Hepatocyte (in vitro differentiated cells): Measurements from ENCODE around the gene PPFIA4. TPM values are rescaled to one million over a fixed set of nuclear protein-coding genes. Genes with fewer than 3 reads are reported as not detected.

ENCODE experiments used
- DNase-seq: peaks from one replicate; pipeline ENCODE4 v3.0.0-alpha.2; 2016; ENCODE audit warnings: low spot score
- H2AFZ ChIP-seq: fragments of 200-600 bp; sonication (generic); 2 replicates; pipeline ENCODE4 v1.6.0; 2016; ENCODE audit warnings: antibody characterized with exemption, mild to moderate bottlenecking
- H3K27ac ChIP-seq: fragments of 200-600 bp; sonication (generic); 2 replicates; pipeline ENCODE4 v1.5.1; 2016; ENCODE audit warnings: mild to moderate bottlenecking
- H3K27me3 ChIP-seq: fragments of 200-600 bp; sonication (generic); 2 replicates; pipeline ENCODE4 v1.6.1; 2016
- H3K36me3 ChIP-seq: fragments of 200-600 bp; sonication (generic); replicated peaks from 2 replicates; pipeline ENCODE4 v1.5.1; 2016; ENCODE audit warnings: low read depth; ENCODE audit not compliant: insufficient read depth
- H3K4me1 ChIP-seq: fragments of 200-600 bp; sonication (generic); 2 replicates; pipeline ENCODE4 v1.5.1; 2016; ENCODE audit warnings: mild to moderate bottlenecking, moderate library complexity; ENCODE audit not compliant: insufficient read depth
- H3K4me2 ChIP-seq: fragments of 200-600 bp; sonication (generic); 2 replicates; pipeline ENCODE4 v1.6.0; 2016
- H3K4me3 ChIP-seq: fragments of 200-600 bp; sonication (generic); 2 replicates; pipeline ENCODE4 v1.5.1; 2016; ENCODE audit warnings: mild to moderate bottlenecking
- H3K79me2 ChIP-seq: fragments of 200-600 bp; sonication (generic); 2 replicates; pipeline ENCODE4 v1.6.0; 2017; ENCODE audit warnings: mild to moderate bottlenecking
- H3K9me2 ChIP-seq: fragments of 200-600 bp; sonication (generic); replicated peaks from 2 replicates; pipeline ENCODE4 v1.6.0; 2017; ENCODE audit warnings: mild to moderate bottlenecking; ENCODE audit not compliant: insufficient read depth
- H3K9me3 ChIP-seq: fragments of 200-600 bp; sonication (generic); 2 replicates; pipeline ENCODE4 v1.5.1; 2016; ENCODE audit warnings: low read depth, mild to moderate bottlenecking
- H4K20me1 ChIP-seq: fragments of 200-600 bp; sonication (generic); 2 replicates; pipeline ENCODE4 v1.6.0; 2016; ENCODE audit warnings: mild to moderate bottlenecking; ENCODE audit not compliant: insufficient read depth, poor library complexity, severe bottlenecking
- EZH2 ChIP-seq: fragments of 200-600 bp; sonication (generic); IDR thresholded peaks from 2 replicates; pipeline ENCODE4 v1.6.1; 2016; ENCODE audit warnings: antibody characterized with exemption, mild to moderate bottlenecking, borderline replicate concordance
- EZH2phosphoT487 ChIP-seq: fragments of 200-600 bp; sonication (generic); IDR thresholded peaks from one replicate; pipeline ENCODE4 v1.6.1; 2018; ENCODE audit warnings: antibody characterized with exemption, mild to moderate bottlenecking, low read depth, moderate library complexity; ENCODE audit not compliant: unreplicated experiment, severe bottlenecking
- WGBS: methylation state at CpG from one replicate; pipeline ENCODE4 v1.1.6; 2016; ENCODE audit warnings: low lambda C conversion rate; ENCODE audit errors: missing lambda C conversion rate; 5-methylcytosine and 5-hydroxymethylcytosine counted together
- polyA plus RNA-seq: library from polyadenylated mRNA; unstranded; fragments of >200 nt; fragmentation: Nextera tagmentation; extraction: Ambion mirVana; gene quantifications from 2 replicates; pipeline ENCODE4 v1.2.1, GENCODE V29; 2016
- total RNA-seq: library from RNA; depleted of rRNA; stranded (reverse); fragments of >200 nt; gene quantifications from 2 replicates; pipeline ENCODE4 v1.2.3, GENCODE V29; 2014
- TF ChIP-seq, protein P1 (sequence below): fragments of 200-600 bp; sonication (generic); IDR thresholded peaks from 2 replicates; pipeline ENCODE4 v1.5.1; 2016; ENCODE audit warnings: antibody characterized with exemption, mild to moderate bottlenecking; ENCODE audit not compliant: poor library complexity

The PPFIA4 gene
- 1.1 and 1.4 TPM in 2 replicates for total RNA-seq
- polyA plus RNA-seq, result 1.7 and 5.2 TPM in 2 replicates

DNA sequence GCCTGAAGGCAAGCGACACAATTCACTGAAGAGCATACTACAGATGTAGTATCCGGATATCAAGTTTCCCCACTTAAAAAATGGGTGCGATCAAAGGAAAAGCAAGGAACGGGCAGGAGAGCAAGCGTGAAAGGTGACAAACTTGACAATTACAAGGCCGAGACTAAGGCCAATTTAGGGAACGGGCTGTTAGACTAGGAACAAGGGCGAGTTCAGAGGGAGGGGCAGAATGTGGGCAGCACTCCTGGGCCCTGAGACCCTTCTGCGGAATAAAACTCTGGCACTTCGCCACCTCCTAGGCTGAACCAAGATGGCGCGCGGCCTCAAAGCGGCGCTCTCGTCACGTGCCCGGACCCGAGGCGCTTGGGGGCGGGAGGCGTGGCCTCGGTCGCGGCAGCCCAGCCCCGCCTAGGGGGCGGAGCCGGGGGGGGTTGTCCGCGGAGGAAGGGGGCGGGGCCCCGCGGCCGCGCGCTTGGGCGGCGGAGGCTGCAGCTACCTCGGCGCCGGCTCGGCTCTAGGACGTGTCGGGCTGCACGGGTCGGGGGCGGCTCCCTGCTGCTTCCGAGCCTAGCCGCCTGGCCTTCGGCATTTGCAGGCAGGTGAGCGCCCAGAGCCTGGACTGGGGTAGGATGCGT, at the start of gene PPFIA4:
PPFIA4 (plus strand) TSS at position 461 of the 635 bp plus-strand sequence. CDS start 12,518 bp downstream, outside the sequence.
- Histone ChIP-seq H2AFZ (peak within 1 kb of the TSS; percentile 96), H3K27ac (peak within 1 kb of the TSS; percentile 47)
- 24% methylated on average over 25 of the region's 52 CpGs for WGBS

DNA sequence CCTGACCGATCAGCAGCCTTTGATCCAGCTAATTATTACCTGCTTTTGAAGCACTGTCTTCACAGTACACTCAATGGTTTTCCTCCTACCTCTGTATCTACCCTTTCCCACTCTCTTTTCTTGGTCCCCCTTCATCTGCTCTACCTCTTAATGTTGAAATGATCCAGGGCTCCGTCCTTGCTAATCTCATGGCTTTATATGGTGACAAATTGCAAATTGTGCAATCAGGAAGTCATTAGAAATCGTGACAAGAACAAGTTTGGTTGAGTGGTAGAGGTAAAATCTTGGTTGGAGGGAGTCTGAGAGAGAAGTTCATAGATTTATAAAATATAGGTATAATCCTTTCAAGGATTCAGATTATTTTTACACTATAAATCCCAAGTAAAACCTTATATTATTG, 49.7 kb upstream of the PPFIA4 start:
- Histone ChIP-seq H2AFZ (no peak overlapping the region), H3K9me3 (no peaks in the 10 kb centered on the region), H4K20me1 (no peaks in the 10 kb centered on the region), H3K27me3 (peaks cover 27% of the 10 kb centered on the region), H3K4me1 (no peaks in the 10 kb centered on the region), H3K27ac (no peak overlapping the region), H3K4me2 (no peak overlapping the region), H3K4me3 (no peak overlapping the region), H3K36me3 (no peaks in the 10 kb centered on the region), H3K9me2 (no peaks in the 10 kb centered on the region), H3K79me2 (no peaks in the 10 kb centered on the region)
- WGBS, result 51% methylated on average over 3 of the region's 3 CpGs
- TF ChIP-seq EZH2phosphoT487, result no peak
- no peak for TF ChIP-seq EZH2
- TF ChIP-seq, protein P1, sequence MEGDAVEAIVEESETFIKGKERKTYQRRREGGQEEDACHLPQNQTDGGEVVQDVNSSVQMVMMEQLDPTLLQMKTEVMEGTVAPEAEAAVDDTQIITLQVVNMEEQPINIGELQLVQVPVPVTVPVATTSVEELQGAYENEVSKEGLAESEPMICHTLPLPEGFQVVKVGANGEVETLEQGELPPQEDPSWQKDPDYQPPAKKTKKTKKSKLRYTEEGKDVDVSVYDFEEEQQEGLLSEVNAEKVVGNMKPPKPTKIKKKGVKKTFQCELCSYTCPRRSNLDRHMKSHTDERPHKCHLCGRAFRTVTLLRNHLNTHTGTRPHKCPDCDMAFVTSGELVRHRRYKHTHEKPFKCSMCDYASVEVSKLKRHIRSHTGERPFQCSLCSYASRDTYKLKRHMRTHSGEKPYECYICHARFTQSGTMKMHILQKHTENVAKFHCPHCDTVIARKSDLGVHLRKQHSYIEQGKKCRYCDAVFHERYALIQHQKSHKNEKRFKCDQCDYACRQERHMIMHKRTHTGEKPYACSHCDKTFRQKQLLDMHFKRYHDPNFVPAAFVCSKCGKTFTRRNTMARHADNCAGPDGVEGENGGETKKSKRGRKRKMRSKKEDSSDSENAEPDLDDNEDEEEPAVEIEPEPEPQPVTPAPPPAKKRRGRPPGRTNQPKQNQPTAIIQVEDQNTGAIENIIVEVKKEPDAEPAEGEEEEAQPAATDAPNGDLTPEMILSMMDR, result no peak
- no peak for DNase-seq

More for the DNA sequence above, at the start of gene PPFIA4:
- DNase-seq, result peak; percentile 97
- Histone ChIP-seq H3K4me2 (peak within 1 kb of the TSS; percentile 98), H4K20me1 (no peaks in the 10 kb centered on the region), H3K4me1 (peaks cover 10% of the 10 kb centered on the region), H3K79me2 (no peaks in the 10 kb centered on the region), H3K4me3 (peak within 1 kb of the TSS; percentile 55), H3K36me3 (no peaks in the 10 kb centered on the region), H3K9me2 (no peaks in the 10 kb centered on the region), H3K9me3 (no peaks in the 10 kb centered on the region), H3K27me3 (peaks cover 15% of the 10 kb centered on the region)
- TF ChIP-seq, protein P1, result no peak
- no peak for TF ChIP-seq EZH2
- TF ChIP-seq EZH2phosphoT487, result no peak

DNA sequence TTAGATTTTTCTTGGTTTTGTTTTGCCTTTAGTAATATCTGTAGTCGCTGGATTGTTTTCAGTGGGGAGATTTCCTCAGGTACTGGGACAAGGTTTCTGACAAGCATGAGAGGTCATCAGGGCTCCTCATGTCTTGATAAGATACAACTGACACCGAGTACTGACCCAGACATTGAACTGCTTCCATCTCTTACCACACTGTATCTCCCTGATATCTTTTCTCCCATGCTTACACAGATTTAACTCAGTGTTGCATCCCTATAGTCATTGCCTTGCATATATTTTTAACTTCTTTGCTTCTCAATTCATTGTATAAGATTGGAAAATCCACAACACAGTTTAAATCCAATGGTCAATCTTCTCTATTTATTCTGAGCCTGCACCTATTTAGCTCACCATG, 46.8 kb upstream of the PPFIA4 start:
- peaks cover 20% of the 10 kb centered on the region for H3K27me3 ChIP-seq
- TF ChIP-seq, protein P1, result no peak
- TF ChIP-seq EZH2 (no peak), EZH2phosphoT487 (no peak)
- no peaks in the 10 kb centered on the region for H3K79me2 ChIP-seq
- H3K4me2 ChIP-seq, result no peak overlapping the region
- WGBS, result 76% methylated on average over 2 of the region's 2 CpGs
- no peaks in the 10 kb centered on the region for H3K9me2 ChIP-seq
- no peaks in the 10 kb centered on the region for H3K4me1 ChIP-seq
- H3K4me3 ChIP-seq, result no peak overlapping the region
- H2AFZ ChIP-seq, result no peak overlapping the region
- no peak for DNase-seq
- H3K36me3 ChIP-seq, result no peaks in the 10 kb centered on the region
- no peak overlapping the region for H3K27ac ChIP-seq
- no peaks in the 10 kb centered on the region for H3K9me3 ChIP-seq
- no peaks in the 10 kb centered on the region for H4K20me1 ChIP-seq
